ENCODE measurements around the gene TMPRSS3.

DNA sequence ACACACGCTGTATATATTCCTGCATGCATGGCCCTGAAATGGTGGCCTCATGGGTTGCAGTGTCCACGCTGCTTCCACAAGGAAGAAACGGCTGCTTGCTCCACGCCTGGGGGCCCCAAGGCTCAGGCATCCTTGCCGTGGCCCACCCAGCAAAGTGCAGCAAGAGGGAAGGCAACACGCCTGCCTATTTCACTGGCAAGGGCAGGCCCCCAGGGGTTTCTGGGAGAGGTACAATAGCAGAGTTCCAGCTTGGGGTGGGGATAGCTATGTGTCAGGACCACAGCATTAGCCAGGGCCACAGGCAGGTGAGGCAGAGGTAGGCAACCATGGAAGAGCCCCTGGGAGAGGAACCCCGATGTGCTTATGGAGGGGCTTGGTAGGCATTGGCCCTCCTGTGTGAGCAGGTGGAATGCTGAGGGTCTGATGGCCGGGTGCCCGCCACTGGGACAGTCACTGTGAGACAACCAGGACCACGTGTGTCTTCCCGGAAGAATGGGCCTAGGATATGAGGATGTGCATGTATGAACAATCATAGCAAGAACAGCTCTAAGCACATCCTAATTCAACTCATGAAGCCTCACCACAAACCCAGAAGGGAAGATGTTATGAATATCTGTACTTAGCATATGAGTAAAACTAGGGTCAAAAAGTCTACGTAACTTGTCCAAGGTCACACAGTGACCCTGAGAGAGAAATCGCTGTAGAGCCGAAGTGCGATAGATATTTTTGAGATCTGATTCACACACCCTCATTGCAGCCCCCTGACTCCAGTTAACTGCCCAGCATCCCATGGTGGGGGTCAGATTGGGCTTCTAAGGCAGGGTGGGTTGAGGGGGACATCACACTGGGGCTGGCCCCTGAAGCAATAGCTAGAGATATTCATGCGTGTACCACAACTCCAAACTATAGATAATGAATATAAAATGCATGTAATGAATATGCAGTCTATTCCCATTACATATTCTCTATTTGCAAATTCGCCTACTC, 56.8 kb downstream of the TMPRSS3 start:
- TF ChIP-seq, protein P1, sequence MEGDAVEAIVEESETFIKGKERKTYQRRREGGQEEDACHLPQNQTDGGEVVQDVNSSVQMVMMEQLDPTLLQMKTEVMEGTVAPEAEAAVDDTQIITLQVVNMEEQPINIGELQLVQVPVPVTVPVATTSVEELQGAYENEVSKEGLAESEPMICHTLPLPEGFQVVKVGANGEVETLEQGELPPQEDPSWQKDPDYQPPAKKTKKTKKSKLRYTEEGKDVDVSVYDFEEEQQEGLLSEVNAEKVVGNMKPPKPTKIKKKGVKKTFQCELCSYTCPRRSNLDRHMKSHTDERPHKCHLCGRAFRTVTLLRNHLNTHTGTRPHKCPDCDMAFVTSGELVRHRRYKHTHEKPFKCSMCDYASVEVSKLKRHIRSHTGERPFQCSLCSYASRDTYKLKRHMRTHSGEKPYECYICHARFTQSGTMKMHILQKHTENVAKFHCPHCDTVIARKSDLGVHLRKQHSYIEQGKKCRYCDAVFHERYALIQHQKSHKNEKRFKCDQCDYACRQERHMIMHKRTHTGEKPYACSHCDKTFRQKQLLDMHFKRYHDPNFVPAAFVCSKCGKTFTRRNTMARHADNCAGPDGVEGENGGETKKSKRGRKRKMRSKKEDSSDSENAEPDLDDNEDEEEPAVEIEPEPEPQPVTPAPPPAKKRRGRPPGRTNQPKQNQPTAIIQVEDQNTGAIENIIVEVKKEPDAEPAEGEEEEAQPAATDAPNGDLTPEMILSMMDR (IDR thresholded peaks at IDR 0.05; ENCODE audit: insufficient read depth, low read length, poor library complexity, severe bottlenecking), result no peak
- no peak for TF ChIP-seq EZH2phosphoT487 (conservative IDR thresholded peaks at IDR 0.05; ENCODE audit: low read length)

All from SU-DHL-6 (cell line).